GM21360 (cell line): ENCODE measurements around the gene ACTN3.
"Not testable (repeated sequence)": the region's sequence is repeated elsewhere in the genome, so short reads cannot be mapped to it uniquely, and the experiment has no call there.

Experiments
- ATAC-seq: cut with Tn5 transposase; IDR thresholded peaks from one replicate; pipeline ENCODE4 v1.9.1; 2021; ENCODE audit warnings: mild to moderate bottlenecking, moderate library complexity; ENCODE audit not compliant: unreplicated experiment

Gene ACTN3

DNA sequence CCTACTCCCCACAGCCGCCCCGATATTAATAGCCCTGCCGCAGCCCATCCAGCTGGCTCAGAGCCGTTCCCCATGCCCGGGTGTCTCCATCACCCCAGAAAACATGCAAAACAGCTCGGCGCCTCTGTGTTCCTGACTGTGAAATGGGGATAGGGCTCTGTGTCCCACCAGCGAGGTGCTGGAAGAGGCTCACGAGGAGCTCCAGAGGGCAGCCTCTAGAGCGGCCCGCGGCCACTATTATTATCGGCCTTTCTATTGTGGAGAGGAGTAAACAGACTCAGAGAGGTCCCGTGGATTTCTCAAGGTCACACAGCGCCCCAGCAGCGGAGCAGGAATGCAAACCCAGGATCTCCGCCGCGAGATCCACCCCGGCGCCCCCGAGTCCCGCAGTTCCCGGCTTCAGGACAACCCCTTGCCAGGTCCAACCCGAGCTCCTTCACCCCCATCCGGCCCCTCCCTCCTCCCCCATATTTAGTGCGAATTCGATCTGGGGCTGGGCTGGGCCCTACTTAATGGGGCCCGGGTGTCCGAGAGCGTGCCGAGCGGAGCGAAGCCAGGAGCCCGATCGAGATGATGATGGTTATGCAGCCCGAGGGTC, at the start of gene ACTN3:
Gene ACTN3 (plus strand): TSS at position 536 of the 598 bp plus-strand sequence. CDS start 35 bp downstream, at position 571.
- ATAC-seq, result no peak

DNA sequence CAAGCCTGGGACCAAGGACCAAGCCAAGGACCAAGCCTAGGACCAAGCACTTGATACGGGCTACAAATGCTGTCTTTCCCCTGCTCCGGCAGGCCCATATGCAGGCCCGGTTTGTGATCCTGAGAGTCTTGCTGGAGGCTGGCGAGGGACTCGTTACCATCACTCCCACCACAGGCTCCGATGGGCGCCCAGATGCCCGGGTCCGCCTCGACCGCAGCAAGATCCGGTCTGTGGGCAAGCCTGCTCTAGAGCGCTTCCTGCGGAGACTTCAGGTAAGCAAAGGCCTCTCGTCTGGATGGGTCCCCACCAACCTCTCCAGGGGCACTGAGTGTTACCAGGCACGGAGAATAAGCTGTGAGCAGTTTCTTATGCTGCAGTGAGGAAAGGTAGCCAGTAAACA, 49.5 kb upstream of the ACTN3 start:
- no peak for ATAC-seq

DNA sequence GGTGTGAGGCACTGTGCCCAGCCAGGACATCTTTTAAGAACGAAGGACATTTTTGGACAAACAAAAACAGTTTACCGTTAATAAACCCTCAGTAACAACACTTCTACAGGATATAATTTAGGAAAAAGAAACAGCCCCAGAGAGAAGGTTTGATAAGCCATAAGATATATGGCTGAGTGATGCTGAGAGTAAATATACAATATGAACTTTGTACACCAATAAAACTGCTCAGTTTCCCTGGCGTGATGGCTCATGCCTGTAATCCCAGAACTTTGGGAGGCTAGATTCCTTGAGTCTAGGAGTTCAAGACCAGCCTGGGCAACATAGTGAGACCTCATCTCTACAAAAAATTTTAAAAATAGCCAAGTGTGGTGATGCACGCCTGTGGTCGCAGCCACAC, 48.2 kb upstream of the ACTN3 start:
- ATAC-seq, result no peak

DNA sequence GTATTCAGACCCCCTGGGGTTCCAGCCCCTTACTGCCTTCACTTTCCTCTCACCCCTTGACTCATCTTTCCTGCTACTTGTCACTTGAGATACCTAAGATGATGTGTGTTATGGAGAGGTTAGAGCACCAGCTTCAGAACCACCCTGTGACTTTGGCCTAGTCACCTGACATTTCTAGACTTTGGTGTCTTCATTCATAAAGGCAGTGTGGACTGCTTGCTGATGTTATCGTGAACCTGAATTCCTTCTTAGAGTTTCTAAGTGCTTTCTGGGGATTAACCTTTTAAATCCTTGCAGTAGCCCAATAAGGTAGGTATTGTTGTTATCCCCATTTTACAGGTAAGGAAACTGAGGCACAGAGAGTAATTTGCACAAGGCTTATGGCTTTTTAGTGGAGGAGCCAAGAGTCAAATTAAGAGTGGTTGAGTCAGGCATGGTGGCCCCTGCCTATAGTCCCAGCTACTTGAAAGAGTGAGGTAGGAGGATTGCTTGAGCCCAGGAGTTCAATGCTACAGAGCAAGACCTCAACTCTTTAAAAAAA, 41.4 kb upstream of the ACTN3 start:
- ATAC-seq, result no peak

DNA sequence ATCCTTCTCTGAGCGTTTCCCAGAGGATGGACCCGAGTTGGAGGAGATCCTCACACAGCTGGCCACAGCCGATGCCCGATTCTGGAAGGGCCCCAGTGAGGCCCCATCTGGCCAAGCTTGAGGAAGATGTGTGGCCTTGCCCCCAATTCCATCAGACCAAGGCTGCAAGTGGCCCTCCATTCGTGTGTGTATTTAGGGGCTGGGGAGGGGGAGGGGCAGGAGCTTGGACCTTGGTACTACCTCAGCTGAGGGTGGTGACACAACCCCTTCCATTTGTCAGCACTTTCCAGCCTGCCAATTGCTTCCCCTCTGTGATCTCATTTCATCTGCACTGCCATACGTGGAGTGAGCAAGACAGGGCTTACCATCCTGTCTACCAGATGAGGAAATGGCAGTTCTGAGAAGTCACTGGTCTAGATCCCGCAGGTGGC, 37.6 kb upstream of the ACTN3 start:
- no peak for ATAC-seq

DNA sequence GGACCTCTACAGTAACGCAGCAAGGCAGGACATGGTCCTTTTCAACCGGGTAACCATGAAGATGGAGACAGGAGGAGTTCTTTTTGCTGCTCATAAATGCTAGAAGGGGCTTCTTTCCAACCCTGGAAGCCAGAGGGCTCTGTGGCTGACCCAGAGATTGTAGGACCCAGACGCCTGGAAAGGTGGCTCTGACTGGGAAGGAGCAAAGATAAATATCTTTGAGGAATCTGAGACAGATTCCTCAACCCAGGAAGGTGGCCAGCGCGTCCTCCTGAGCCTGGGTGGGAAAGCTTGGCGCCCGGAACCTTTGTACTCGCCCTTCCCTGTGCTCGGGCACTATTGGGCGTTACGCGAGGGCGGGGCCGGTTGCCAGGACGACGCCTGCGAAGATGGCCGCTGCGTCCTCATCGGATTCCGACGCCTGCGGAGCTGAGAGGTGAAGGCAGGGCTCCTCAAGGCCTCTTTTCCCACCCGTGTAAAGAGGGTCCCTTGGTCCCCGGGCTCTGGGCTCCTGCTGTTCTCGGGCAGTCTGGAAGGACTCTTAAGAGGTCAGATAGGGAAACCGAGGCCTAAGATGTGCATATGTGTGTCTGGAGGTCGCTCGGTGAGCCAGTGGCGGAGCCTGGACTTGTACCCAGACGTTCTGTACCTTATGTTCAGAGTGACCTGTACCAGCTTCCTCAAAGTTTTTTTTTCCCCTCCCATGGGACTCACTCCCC, 36.3 kb upstream of the ACTN3 start, which contains the start of gene BBS1:
Gene BBS1 (plus strand): TSS at position 365 of the 719 bp plus-strand sequence. CDS start 25 bp downstream, at position 390.
- ATAC-seq, result no peak

DNA sequence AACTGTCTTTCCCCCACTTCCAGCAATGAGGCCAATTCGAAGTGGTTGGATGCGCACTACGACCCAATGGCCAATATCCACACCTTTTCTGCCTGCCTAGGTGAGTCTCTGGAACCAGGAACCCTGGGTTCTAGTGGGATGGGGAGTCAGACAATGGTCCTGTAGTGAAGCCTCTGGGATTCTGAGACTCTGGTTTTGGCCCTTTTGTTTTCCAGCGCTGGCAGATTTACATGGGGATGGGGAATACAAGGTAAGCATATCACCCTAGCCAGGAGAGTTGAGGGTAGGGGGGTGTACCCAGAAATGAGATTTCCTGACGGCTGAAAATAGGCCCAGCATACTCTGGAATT, 35.7 kb upstream of the ACTN3 start:
- ATAC-seq, result no peak

DNA sequence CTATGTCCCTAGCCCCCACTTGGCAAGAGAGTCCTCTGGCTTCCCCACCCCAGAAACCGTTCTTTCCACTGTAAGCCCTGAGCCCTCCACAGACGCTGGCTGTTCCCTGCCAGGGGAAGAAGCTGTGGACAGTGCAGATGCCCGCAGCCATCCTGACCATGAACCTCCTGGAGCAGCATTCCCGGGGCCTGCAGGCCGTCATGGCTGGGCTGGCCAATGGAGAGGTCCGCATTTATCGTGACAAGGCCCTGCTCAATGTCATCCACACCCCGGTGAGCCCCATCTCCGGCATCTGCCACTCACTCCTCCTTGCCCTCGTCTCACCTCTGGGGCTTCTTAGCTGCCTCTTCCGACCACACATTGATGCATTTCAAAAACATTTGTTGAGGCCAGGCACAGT, 23.1 kb upstream of the ACTN3 start:
- no peak for ATAC-seq

DNA sequence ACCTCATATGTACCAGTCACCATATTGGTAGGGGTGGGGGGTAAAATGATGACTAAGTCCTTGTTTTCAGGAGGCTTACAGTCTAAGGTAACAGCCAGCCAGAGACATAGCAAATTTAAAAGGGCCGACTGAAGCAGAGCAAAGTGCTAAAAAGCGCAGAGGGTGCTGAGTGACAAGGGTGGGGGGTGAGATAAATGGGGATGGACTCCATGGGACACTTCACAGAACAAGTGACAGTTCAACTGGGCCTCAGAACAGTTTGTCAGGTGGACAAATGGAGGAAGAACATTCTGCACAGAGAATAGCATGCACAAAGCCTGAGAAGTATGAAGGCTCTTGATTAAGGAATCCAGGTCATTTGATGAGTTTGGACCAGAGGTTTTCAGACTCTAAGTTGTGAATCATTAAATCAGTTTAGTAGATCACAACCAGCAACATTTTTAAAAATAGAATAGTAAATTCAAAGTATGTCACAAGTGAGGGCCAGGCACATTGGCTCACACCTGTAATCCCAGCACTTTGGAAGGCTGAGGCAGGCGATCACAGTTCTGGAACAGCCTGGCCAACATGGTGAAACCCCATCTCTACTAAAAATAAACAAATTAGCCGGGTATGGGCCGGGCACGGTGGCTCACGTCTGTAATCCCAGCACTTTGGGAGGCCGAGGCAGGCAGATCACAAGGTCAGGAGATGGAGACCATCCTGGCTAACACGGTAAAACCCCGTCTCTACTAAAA, 22.2 kb upstream of the ACTN3 start:
- ATAC-seq, result no peak

DNA sequence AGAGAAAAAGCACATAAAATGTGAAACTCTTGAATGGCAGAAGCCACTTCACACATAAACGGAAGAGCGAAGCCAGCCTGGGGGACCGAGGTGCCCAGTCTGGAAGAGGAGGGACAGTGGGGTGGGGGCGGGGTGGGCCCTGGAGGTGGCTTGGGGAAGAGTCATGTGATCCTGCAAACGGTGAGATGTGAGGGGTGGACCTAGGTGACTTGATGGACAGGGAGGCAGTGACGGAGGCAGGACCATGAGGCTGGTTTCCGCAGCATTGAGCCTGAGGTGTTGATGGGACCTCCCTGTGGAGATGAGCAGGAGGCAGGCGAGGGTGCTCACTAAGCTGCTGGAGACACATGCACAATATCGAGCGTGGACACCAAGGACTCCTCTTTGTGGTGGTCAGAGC, 17.6 kb upstream of the ACTN3 start:
- ATAC-seq, result no peak

DNA sequence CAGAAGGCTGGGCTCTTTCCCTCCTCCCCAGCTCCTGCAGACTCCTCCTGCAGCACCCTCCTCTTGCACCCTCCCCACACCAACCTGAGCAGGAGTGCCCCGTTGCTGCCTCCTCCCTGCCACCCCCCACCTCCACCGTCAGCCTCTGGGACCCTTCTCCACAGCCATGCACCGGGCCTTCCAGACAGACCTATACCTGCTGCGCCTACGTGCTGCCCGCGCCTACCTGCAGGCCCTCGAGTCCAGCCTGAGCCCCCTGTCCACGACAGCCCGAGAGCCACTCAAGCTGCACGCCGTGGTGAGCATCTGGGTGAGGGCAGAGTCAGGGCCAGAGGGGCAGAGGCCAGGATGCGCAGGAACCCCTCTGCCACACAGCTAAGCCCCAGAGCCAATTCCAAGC, 17.0 kb upstream of the ACTN3 start:
- ATAC-seq, result no peak

DNA sequence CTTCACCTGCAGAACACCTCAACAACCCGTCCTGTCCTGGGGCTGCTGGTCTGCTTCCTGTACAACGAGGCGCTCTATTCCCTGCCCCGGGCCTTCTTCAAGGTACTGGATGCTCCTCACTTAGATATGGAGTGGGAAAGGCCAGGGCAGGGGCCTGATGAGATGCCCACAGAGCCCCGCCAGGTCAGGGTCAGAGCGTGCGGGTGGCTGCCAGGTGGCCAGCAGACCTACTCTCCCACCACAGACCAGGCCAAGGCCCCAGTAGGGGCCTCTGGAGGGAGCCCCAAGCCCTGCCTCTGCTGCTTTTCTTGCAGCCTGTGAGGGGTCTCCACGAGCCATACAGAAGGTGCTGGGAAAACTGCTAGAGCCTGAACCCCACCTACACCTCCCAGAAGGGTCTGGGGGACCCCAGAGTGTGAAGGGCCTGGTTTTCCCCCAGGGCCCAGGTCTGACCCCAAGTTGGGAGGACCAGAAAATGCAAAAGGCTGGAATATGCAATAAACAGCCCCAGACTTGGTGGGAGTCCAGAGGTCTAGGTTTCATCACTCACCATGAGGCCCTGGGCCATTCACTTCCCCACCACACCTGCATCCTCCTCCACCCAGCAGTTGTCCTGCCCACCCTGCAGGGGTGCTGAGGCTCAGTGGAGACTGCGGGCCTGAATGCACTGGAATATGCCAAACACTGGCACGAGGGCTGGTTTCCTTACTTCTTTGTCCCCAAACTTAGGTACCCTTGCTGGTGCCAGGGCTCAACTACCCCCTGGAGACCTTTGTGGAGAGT, 15.6 kb upstream of the ACTN3 start:
- ATAC-seq, result no peak

DNA sequence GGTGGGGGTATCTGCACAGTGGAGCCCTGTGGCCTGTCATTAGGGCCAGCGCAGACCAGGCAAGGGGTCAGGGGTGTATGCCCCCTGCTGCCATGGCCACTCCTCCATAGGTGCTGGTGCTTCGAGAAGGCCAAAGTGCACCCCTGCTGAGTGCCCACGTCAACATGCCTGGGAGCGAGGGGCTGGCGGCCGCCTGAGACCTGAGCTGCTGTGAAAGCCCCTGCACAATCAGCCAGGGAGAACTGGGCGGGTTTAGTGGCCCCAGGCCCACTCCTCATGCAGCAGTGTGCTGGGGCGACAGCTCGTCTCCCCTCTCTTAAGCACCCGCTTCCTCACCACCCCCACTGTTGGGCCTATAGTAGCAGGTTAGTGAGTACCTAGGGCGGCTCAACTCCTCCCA, 14.9 kb upstream of the ACTN3 start:
- no peak for ATAC-seq

DNA sequence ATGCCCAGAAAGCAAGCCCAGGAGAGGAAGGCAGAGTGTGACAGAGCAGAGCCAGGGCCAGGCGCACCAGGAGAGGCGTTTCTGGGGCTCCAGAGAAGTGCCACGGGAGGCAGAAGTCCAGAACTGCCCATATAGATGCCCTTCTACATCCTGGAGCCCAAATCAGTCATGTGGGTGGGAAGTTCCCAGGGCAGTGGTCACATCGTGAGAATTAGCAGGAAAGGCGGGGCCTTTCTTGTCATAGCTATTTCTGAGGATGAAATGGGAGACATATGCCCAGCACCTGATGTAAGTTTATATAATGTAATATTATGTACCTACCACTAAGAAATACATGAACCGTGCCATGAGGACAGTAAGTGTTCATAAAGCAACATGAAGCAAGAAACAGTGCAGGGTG, 13.9 kb upstream of the ACTN3 start:
- ATAC-seq, result no peak

DNA sequence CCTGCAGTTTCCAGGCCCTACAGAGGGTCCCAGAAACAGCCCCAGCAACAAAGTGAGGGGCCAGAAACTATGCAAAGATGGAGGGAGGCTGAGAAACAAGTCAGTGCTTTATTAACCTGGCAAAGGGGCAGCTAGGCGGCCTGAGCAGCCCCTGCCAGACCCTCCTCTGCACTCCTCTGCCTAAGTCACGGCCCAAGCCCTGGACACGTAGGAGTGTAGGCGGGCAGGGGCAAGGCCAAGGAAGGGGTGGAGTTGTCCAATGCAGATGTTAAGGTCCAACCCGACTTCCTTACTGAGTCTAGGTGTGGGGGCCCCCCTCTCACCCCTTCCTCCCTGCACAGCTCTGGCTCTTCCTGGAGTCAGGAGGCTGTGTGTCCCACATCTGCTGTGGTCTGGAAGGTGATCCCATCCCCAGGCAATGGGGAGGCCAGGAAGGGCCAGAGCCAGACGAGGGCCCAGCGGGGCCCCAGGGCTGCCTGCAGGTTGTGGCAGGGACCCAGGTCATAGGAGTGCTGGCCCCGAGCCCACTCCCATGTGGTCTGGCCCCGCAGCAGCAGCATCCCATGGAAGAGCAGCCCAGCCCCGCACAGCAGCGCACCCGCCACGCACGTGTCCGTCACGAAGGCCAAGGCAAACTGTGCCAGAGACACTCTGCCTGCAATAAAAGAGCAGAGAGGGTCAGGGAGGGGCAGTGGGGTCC, 7.4 kb upstream of the ACTN3 start:
- ATAC-seq, result no peak

DNA sequence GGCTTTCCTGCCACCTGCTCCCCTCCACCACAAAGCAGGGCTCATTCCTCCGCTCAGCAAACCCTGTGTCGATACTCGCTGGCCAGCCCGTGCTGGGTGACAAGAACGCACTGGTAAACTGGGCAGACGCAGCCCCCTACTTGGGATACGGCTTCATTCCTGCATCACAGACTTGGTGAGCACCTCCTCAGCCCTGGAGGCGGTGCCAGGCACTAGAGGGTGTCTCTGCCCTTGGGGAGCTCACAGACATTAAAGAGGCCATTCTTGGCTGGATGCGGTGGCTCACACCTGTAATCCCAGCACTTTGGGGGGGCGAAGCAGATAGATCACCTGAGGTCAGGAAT, 6.9 kb upstream of the ACTN3 start:
- ATAC-seq, result no peak

DNA sequence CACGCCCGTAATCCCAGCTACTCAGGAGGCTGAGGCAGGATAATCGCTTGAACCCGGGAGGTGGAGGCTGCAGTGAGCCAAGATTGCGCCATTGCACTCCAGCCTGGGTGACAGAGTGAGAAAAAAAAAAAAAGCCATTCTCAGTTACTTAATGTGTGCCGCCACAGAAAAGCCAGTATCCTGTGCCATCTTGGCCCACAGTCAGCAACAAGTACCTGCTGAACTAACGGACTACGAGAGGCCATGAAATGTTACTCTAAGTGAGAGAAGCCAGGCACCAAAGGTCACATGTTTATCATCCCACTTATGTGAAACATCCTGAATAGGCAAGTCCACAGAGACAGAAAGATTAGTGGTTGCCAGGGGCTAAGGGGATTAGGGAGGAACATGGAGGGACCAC, 6.1 kb upstream of the ACTN3 start:
- ATAC-seq, result not testable (repeated sequence)

DNA sequence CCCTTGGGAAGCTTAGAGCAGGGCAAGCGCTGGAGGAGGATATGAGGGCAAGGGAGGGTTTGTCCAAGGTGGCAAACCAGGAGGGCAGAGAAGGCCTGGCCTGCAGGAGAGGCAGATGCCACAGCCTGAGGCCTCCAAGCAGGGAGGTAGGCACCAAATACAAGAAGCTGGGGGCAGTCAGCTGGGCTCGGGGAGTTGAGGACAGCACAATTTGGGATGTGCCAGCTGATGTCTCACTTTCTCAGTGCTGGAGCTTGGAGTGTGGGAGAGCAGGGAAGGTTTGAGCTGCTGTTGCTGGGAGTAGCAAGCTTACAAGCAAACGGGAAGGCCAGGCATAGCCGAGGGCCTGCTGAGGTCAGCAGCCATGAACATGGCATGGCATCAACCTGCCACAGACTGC, 4.8 kb upstream of the ACTN3 start:
- ATAC-seq, result no peak

DNA sequence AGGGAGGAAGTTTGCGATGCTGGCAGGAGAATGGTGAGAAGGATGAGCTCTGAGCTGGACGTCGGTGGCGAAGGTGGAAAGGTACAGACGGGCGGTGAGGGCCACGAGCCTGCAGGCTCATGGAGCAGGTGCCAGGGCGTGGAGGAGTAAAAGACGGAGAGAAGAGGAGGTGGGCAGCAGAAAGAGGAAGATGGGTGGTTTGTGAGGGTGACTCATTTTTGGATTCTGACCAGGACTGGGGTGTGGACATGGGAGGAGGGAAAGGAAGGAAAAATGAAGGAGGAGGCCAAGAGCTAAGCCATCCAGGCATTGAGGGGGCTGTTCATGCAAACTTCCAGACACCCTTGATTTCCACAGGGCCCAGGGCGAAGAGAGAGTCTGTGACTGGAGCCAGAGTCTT, 4.3 kb upstream of the ACTN3 start:
- no peak for ATAC-seq

DNA sequence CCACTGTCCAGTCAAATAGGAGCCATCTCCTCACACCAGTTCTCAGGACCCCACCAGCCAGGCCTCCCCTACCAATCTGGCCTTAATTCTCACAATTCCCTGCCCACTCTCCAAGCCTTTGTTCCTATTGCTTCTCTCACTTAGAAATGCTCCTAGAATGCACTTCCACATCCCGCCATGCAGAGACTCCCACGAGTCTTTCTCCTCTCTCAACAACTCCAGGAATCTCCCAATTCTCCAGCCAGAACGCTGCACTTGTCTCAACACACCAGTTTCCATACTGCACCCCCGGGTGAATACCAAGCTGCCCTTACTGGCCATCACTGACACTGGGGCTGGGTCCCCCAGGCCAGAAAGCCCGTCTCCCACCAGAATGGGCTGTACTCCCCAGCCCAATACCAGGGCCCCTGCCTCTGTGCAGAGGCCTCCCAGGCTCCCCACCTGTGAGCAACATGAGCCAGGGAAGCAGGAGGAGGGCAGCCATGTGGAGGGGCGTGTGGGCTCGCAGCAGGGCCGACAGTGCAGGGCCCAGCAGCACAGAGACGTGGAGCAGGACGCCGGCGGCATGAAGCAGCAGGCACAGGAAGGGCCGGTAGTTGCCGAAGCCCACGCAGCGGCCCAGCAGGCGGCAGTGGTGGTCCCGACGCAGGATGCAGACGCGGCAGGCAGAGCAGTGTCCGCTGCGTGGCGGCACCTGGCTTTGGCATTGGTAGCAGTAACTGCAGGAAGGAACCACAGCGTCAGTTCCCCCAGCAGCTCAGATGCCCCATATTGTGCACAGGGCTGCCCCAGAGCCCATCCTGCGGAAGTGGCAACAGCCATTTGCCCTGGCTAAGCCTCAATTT, 3.2 kb upstream of the ACTN3 start:
- ATAC-seq, result no peak
